Psoas muscle (tissue), 8 donors: ENCODE results near the gene ZCCHC8. TPM values are rescaled to one million over a fixed set of nuclear protein-coding genes. Genes with fewer than 3 reads are reported as not detected.

Experiments used
- ATAC-seq, 4 donors: fragments of 200-7000 bp; cut with Tn5 transposase; one replicate each; pipeline ENCODE4 v1.9.1; 2020; ENCODE audit warnings: moderate library complexity in 3 of 4, mild to moderate bottlenecking in 2 of 4
- DNase-seq, 2 donors: peaks; one replicate each; pipeline ENCODE4 v3.0.0-alpha.2; 2020
- H3K27ac ChIP-seq: fragments of 200-600 bp; one replicate; pipeline ENCODE4 v1.8.0; 2022
- H3K27me3 ChIP-seq, 3 donors: fragments of 200-600 bp in 1 of 3; one replicate each; pipeline versions ENCODE4 v1.6.1 to v1.8.0; 2013 to 2022; ENCODE audit warnings: low read length in 2 of 3, mild to moderate bottlenecking in 2 of 3, moderate library complexity in 1 of 3; ENCODE audit not compliant: insufficient read depth in 3 of 3
- H3K36me3 ChIP-seq, 2 donors: fragments of 200-600 bp in 1 of 2; one replicate each; pipeline versions ENCODE4 v1.6.1 to v1.8.0; 2013 to 2022; ENCODE audit warnings: low read depth in 1 of 2, mild to moderate bottlenecking in 1 of 2, moderate library complexity in 1 of 2; ENCODE audit not compliant: insufficient read depth in 1 of 2
- H3K4me1 ChIP-seq: fragments of 200-600 bp; one replicate; pipeline ENCODE4 v1.8.0; 2022
- H3K4me3 ChIP-seq: fragments of 200-600 bp; one replicate; pipeline ENCODE4 v1.8.0; 2022; ENCODE audit warnings: mild to moderate bottlenecking
- H3K9me3 ChIP-seq: fragments of 200-600 bp; one replicate; pipeline ENCODE4 v1.8.0; 2022
- WGBS, 3 donors: extraction: QIAGEN DNeasy Blood & Tissue Kit; methylation state at CpG; one replicate each; pipeline versions ENCODE4 v1.1.6 to v1.1.7; 2013; 5-methylcytosine and 5-hydroxymethylcytosine counted together
- intact Hi-C, 2 donors: fragments of 100-400 bp; cut with DNase I; formaldehyde crosslinking; loops; one replicate each; pipeline versions ENCODE4 v1.11.0 to v1.14.2; 2022
- polyA plus RNA-seq, 3 donors: library from polyadenylated mRNA; stranded (reverse); fragments of 200-250 nt; gene quantifications; one replicate each; pipeline ENCODE4 v1.2.3, GENCODE V29; 2013
- total RNA-seq, 4 donors: library from RNA; stranded (reverse); fragmentation: NEBNext Ultra II Directional in 2 of 4; extraction: Animal tissue kit (Norgen Biotek cat#: 25700) in 2 of 4; gene quantifications; one replicate each; pipeline versions ENCODE4 v1.2.1 to v1.2.4, GENCODE V29; 2021 to 2023
- TF ChIP-seq, protein P1 (sequence below): fragments of 200-600 bp; IDR thresholded peaks from one replicate; pipeline ENCODE4 v1.8.0; 2022; ENCODE audit warnings: antibody characterized with exemption
- donor health status: healthy with polysubstance abuse.
- donor health status: DM: no; HTN: no; CAD: no; lungs with moderate emphysema.
- donor health status: Bipolar disorder and iron deficiency.
- donor health status: healthy.
- donor health status: DM: yes; HTN: yes; CAD: no.
- donor health status: DM: no; HTN: no; CAD: no.
- donor health status: DM: no; HTN: no; CAD: no.
- donor health status: DM: yes; HTN: yes; CAD: no.

The ZCCHC8 gene
- total and polyA plus RNA-seq, 7 donors = 10.9 to 22.2 (median 15.1) TPM

DNA sequence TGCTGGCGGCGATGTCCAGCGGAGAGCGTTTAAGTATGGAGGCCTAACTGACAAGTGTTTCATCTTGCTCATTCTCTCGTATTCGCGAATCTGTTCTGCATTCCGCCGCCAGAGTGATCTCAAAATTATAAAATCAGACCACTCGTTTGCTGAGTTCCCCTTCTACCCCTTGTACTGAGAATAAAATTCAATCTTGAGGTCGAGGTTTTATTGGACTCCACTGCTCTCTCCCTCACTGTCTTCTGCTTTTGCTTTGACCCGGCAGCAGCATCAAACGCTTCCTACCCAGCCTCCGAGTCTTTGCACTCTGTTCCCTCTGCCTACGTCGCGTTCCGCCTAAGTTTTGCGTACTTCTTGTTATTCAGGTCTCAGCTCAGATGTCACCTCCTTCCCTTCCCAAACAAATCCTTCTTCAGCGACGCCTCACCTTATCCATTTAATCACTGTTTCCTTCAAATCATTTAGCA, 26.8 kb upstream of the ZCCHC8 start:
- TF ChIP-seq, protein P1, sequence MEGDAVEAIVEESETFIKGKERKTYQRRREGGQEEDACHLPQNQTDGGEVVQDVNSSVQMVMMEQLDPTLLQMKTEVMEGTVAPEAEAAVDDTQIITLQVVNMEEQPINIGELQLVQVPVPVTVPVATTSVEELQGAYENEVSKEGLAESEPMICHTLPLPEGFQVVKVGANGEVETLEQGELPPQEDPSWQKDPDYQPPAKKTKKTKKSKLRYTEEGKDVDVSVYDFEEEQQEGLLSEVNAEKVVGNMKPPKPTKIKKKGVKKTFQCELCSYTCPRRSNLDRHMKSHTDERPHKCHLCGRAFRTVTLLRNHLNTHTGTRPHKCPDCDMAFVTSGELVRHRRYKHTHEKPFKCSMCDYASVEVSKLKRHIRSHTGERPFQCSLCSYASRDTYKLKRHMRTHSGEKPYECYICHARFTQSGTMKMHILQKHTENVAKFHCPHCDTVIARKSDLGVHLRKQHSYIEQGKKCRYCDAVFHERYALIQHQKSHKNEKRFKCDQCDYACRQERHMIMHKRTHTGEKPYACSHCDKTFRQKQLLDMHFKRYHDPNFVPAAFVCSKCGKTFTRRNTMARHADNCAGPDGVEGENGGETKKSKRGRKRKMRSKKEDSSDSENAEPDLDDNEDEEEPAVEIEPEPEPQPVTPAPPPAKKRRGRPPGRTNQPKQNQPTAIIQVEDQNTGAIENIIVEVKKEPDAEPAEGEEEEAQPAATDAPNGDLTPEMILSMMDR = no peak
- Histone ChIP-seq H3K9me3 (no peaks in the 10 kb centered on the region), H3K27me3 (no peaks in the 10 kb centered on the region), H3K4me3 (peak overlapping the region; percentile 85), H3K36me3 (peaks cover 0 to 23% of the 10 kb centered on the region in 2 donors), H3K4me1 (peaks cover 42% of the 10 kb centered on the region), H3K27ac (peak overlapping the region; percentile 46)
- intact Hi-C loops = loop anchor here (2.0 to 10.0 kb wide), 3 partner anchors 225 to 705 kb away; partner anchors contain the start of genes DENR (in 2 of the 2), MPHOSPH9 (in 1 of the 2) and MTRFR (in 1 of the 2)
- no peak for DNase-seq
- ATAC-seq = no peak
- 0 to 1% (median 0%) methylated on average over 21 of the region's 21 CpGs for WGBS, 3 donors

DNA sequence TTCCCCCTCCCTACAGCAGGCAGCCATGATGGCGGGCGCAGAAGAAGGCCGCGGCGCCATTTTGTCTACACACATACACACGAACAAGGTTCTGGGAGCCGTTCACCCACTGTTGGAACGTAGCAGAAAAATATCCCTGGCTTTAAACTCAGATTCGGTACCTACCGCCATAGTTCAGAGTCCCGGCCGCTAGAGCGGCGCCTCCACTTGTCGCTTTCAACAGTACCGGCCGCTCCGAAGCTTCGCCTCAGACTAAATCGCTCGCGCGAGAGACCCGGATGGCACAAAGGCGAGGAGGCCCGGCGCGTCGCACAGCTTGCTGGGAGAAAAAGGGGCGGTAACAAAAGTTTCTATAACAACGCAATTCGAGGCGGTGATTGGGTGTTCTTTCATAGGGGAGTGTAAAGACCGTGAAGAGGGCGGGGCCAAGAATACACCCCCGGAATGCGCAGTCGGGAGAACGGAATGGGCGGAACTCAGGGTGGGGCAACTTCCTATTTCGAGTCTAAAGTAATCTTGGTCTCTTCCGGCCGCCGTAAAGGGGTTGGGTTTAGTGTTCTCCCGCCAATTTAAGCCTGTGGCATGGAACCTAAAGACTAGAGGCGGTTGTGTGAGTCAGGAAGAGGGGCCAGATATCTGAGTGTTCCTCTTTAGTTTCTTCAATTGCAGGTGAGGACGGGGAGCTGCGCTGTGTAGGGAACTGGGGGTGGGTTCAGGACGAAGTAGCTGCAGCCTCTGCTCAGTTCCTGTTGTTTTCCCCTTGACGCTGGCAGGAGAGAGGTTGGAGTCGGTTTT, 26.1 kb upstream of the ZCCHC8 start, which contains the start of the genes KNTC1 and RSRC2:
Gene KNTC1, plus strand, starts transcription at position 567 of the 795 bp plus-strand sequence. CDS start 2,815 bp downstream, outside the sequence.
Gene RSRC2, minus strand, starts transcription at position 254 of the 795 bp plus-strand sequence. Its CDS starts 83 bp downstream, at position 171.
- Histone ChIP-seq H3K9me3 (no peaks in the 10 kb centered on the region), H3K36me3 (peaks cover 0 to 29% of the 10 kb centered on the region in 2 donors), H3K4me1 (peaks cover 48% of the 10 kb centered on the region), H3K27ac (peak within 1 kb of the TSS; percentile 98), H3K27me3 (no peaks in the 10 kb centered on the region), H3K4me3 (peak within 1 kb of the TSS; percentile 85)
- intact Hi-C loops = loop anchor here (1.0 to 10.0 kb wide), 4 partner anchors 27 to 705 kb away; partner anchors contain the start of genes DENR (in 2 of the 2), MPHOSPH9 (in 1 of the 2), MTRFR (in 1 of the 2) and ZCCHC8 (in 1 of the 2)
- TF ChIP-seq, protein P1 = no peak
- DNase-seq = peak; percentile 95 to 98
- peak; percentile 93 to 98 (median 97) for ATAC-seq
- WGBS, 3 donors = 0% methylated on average over 46 to 51 of the region's 51 CpGs

DNA sequence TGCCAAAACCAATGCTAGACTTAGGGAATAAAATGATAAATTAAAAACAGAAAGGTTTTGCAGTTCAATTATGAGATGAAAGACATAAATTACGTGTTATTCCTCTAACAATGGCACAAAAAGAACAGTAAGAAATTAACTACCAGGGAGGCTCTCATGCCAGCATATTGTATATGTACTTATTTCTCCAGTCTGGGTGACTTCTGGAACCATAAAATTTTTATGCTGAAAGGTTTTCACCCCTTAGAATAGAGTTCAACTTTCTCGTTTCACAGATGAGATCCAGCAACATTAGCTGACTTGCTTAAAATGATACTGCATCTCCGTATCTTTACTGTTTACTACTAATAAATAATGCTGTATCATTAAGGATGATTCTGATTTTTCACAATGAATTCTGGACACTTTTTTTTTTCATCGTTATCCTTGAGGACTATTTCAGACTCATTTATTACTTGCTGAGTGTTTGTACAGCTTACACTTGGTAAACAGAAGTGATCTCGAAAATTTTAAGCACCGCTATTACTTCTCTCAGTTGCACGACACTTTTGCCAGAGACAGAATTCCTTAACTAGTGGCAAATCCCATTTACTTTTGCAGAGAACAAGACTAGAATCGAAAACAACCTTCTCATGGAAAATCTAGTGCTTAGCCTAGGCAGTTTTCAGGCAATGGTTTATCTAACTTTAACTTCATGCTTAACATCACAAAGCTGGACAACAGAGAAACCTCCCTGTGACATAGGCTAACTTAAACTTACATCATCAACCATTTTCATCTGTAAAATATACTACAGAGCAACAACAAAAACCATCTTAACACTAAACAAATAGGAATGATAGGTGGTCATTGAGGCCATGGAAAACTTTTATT, 23.4 kb upstream of the ZCCHC8 start:
- intact Hi-C loops = loop anchor here (2.0 to 10.0 kb wide), 2 partner anchors 231 to 259 kb away; partner anchors contain the start of gene DENR (in 1 of the 2)
- ATAC-seq (no peak), DNase-seq (no peak)
- TF ChIP-seq, protein P1 = no peak
- WGBS, 3 donors = 12 to 14% (median 13%) methylated on average over 8 of the region's 8 CpGs
- Histone ChIP-seq H3K4me3 (peak overlapping the region; percentile 85), H3K4me1 (peaks cover 55% of the 10 kb centered on the region), H3K9me3 (no peaks in the 10 kb centered on the region), H3K27ac (peak overlapping the region; percentile 98), H3K36me3 (peaks cover 0 to 57% of the 10 kb centered on the region in 2 donors), H3K27me3 (no peaks in the 10 kb centered on the region)

DNA sequence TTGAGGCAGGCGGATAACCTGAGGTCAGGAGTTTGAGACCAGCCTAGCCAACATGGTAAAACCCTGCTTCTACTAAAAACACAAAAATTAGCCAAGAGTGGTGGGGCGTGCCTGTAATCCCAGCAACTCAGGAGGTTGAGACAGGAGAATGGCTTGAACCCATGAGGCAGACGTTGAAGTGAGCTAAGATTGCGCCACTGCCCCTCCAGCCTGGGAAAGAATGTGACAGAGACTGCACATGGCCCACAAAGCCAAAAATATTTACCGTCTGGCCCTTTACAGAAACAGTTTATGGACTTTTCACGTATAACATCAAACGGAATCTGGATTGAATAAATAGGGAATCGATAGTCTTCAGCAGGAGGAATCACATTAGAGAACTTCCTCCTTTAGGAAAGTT, 22.5 kb upstream of the ZCCHC8 start:
- peak overlapping the region; percentile 85 for H3K4me3 ChIP-seq
- H3K4me1 ChIP-seq = peaks cover 56% of the 10 kb centered on the region
- H3K27ac ChIP-seq = peak overlapping the region; percentile 42
- TF ChIP-seq, protein P1 = no peak
- WGBS, 3 donors = 44 to 51% (median 46%) methylated on average over 8 of the region's 8 CpGs
- intact Hi-C loops = loop anchor here (2.0 to 10.0 kb wide), 2 partner anchors 232 to 258 kb away; partner anchors contain the start of gene DENR (in 1 of the 2)
- no peaks in the 10 kb centered on the region for H3K9me3 ChIP-seq
- peaks cover 3 to 65% of the 10 kb centered on the region in 2 donors for H3K36me3 ChIP-seq
- no peaks in the 10 kb centered on the region for H3K27me3 ChIP-seq
- ATAC-seq = no peak
- no peak for DNase-seq
